Measurements from ENCODE around the gene RAB31. TPM values are rescaled to one million over a fixed set of nuclear protein-coding genes. Genes with fewer than 3 reads are reported as not detected.
A peak's percentile ranks its signal among the peaks of the same experiment; 100 is the strongest.
"Not testable (repeated sequence)": the region's sequence is repeated elsewhere in the genome, so short reads cannot be mapped to it uniquely, and the experiment has no call there.

Gene RAB31
- total RNA-seq, 1 donor from 2014 or later = 27.2 TPM

DNA sequence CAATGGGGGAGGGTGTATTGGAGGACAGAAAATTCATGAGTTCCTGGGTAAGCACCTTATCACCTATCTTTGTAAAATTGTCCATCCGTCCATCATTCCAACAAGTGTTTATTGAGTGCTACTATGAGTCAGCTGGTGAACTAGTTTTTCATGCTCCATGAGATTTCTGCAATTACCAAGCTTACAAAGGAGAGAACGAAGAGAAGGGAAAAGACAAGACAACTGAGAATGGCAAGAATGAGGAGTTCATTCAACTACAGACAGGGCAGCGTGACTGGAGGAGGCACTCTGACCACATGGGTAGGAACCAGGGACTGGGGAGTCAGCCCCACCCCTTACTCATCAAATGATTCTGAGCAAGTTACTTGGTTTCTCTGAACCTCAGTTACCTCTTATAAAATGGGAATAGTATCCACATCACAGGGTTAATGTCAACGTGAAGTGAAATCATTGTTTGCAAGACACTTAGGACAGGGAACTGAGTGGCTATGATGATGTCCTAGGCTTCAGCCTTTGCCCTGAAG is 159.0 kb downstream of the RAB31 start:
- DNase-seq = no peak

DNA sequence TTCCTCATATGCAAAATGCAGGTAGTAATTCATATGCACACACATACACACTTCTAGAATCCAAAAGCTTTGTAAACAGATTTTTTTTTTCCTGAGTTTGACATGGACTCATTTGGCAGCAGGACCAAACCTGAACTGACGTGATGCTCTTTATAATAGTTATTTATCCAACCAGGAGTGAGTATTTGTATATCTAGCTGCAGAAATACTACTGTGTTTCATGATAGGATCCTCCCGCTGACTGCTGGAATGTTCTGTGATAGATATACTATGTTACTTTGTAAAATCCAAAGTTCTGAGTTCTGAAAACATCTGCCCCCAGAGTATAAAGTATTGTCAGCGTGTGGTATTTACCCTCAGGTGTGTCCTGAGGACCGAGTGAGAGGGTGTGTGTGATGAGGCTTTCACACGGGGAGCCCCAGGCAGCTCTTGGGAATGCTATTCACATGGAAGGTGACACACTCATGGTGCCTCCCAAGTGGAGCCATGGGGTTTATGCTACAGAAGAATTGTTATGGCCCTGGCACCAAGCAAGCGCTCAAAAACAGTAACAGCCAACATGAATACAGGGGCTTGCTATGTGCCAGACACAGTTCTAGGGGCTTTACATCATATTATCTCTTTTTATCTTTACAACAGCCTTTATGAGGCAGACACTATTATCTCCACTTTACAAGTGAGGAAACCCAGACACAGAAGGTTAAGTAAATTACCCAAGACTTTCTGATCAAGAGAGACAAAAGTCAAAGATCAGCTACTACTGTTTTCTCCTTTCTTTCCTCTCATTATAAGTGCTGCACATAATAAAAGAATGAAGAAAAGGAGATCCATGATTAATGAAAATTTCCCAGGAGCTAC is 161.0 kb downstream of the RAB31 start:
- no peak for DNase-seq

DNA sequence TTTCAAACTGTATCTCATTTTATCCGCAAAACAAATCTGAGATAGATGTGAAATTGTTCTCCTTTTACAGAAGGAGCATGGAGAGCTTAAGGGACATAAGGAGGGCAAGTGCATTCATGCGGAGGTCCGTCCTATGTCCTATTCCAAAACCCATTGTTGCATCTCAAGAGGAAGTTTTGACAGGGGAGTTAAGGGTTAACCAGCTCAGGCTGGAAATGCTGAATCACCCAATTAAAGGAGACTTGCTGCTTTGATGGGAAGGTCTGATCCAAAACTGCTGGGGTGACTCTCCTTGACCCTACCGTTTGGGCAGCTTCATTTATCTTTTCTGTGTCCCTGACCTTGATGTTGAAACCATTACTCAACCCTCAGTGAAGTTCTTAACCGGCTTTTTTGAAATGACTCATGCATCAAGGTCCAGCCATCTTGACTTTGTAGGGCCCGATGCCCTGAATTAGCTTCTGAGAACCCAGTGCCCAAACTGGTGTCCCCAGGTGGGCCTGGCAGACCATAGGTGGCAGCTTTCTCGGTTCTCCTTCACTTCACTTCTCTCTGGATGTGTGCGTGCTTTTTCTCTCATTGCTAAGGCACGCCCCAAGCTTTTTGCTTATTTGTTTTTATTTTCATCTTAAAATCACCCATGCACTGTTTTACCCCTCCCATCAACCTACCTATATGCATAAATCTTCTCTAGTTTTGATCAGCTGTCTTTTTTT is 161.8 kb downstream of the RAB31 start:
- peak; percentile 23 for DNase-seq

DNA sequence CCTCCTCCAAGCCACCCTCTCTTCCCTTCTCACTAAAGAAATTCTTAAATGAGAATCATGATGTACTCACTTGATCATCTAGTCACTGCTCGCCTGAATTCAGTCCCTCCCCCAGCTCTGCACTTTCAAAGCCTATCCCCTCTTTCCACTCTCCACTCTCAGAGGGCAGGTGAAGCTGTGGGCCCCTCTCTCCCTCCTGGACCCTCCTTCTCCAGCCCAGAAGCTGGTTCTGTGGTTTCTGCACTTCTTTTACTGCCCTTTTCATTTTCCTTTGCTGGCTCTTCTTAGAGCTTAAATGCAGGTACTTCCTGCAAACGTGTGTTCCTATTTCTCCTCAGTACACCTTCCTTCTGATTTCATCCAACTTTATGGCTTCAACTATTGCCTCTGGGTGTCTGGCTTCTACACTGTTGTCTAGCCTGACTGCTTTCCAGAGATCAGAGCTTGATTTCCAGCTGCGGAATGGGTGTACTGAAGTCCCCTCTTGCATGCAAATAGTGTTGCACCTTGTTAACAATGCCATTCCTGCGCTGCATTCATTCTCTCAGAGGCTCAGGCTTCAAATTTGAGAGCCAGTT is 162.4 kb downstream of the RAB31 start:
- DNase-seq = no peak

DNA sequence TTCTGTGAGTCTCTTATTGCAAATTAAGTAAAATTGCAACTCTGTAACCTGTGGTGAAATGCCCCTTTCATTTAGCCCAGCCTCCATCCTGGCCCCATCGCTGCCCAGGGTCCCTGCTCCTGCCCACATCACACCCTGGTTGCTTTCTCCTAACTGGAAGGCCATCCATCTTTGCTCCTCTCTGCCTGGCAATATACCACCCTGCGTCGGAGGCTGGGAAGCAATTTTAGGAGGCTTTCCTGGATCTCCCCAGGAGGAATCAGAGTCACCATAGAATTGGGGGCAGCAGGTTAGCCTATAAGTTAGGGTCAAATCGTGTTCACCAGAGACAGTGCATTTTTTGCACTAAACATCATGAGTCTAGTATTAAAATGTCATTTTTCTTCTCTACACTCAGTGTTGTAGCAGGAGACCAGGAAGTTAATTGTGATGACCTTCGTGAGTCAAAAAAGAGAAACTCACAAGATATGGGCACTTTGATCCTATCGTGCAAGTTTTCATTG is 163.2 kb downstream of the RAB31 start:
- DNase-seq = no peak

DNA sequence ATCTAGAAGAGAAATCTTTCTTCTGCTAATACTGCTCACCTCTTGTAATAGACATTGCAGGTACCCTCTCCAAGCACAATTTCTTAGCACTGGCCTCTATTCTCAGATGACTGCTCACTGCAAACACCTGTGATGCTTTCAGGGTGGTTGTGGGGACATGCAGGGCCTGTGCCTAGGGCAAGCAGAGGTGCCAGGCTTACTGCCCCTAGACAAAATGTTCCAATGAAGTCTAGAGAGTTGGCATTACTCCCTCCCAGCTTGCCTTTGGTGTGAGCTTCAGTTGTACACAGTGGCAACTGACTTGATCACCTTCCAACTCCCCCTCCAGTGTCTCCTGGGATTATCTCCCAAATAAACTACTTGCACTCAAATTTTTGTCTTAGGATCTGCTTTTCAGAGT is 164.7 kb downstream of the RAB31 start:
- no peak for DNase-seq

DNA sequence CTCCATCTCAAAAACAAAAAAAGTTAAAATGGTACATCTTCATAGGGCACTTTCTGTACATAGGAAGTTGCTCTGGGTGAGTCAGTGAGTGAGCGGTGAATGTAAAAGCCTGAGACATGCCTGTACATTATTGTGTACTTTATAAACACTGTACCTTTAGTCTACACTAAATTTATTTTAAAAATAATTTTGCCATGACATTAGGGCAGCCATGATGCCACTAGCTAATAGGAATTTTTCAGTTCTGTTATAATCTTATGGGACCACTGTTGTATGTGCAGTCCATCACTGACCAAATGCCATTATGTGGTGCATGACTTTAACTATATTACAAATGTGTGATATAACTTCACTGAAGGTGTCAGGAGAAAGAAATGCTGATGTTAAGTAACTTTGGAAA is 166.6 kb downstream of the RAB31 start:
- peak; percentile 36 for DNase-seq

DNA sequence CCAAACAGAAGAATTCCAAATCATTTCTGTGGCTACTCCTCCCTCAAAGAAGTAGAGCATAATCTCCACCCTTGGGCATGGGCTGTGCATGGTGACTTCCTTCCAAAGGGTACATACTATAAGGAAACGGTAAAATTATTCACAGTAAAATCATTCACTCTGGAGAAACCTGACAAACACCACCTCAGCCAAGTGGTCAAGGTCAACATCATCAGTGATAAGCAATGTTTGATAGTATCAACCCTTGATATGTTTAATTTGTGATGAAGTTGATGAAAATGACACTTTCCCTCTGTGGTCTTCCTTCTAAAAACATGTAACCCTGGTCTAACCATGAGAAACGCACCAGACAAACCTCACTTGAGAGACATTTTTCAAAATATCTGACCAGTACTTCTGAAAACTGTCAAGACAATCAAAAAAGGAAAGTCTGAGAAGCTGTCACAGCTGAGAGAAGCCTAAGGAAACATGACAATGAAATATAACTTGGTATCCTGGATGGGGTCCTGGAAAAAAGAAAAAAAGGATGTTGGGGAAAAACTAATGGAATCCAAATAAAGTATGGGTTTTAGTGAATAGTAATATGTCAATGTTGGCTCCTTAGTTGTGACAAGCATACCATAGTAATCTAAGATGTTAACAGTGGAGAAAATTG is 168.2 kb downstream of the RAB31 start:
- peak; percentile 9 for DNase-seq

DNA sequence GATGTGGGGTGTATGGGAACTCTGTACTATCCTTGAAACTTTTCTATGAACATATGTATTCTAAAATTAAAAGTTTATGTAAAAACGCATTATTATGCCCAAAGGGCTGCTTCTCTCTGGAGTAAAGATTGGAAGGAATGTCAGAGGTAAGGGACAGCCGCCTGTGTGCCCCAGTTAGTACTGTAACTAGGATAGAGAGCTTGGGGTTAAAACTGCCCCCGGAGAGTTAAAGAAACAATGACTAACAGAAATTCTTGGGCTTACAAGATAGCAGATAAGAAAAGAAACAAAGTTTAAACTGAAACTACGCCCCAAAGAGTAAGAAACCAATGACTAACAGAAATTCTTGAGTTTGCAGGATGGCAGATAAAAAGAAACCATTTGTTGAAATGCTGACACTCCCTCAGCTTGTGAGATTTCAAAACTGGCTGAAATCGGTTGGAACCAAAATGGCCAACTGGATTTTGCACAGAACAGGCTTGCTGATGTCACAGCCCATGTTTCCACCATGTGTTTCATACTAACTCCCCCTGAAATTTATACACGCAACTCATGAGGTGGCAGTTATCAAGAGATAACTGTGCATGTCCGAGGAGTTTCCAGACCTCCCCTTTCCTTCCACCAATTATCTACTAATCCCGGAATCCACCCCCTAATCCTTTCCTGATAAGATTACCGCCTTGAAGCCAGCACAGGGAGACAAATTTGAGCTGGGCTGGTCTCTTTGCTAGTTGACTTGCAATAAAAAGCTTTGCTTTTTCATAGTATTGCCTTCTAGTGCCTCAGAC is 169.0 kb downstream of the RAB31 start:
- DNase-seq = peak; percentile 81

DNA sequence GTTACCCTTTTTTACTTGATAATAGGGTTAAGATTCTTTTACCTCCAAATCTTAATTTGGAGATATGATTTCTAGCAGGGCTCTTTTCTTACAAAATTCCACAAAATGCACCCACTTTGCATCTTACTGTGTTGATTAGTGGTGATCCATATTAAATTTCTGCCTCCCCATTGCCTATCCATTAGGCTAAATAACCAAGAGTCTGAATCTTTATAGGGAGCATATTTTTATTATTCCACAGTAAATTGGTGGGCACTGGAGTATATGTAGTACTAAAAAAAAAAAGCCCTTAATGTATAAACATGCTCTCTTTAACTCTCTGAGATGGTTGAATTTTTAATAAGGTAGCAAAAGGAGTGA is 169.5 kb downstream of the RAB31 start:
- DNase-seq = no peak

DNA sequence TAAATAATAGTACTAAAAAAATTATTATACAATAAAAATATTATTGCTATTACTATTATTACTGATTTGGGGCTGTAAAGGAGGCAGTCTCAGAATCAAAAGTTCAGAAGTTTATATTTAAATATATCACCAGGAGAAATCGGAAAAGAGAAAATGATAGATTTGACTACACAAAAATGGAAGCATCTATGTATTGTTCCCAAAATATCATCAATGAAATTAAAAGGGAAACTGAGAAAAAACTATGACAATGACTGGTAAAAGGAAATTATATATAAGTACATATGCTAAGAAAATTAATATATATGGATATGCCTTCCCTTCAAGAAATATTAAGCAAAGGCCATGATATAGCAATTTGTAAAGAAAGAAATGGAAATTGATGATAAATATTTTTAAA is 170.0 kb downstream of the RAB31 start:
- no peak for DNase-seq

DNA sequence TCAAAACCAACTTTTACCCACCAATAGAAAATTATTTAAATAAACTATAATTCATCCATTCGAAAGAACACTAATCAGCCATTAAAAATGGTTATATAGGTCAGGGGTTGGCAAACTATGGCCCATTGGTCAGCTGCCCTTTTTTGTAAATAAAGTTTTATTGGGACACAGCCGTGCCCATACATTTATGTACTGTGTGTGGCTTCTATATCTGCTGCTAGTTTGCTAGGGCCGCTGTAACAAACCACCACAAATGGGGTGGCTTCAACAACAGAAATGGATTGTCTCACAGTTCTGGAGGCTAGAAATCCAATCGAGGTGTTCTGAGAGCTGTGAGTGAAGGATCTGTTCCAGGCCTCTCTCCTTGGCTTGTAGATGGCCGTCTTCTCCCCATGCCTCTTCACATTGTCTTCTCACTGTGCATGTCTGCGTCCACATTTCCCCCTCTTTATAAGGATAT is 170.7 kb downstream of the RAB31 start:
- no peak for DNase-seq

DNA sequence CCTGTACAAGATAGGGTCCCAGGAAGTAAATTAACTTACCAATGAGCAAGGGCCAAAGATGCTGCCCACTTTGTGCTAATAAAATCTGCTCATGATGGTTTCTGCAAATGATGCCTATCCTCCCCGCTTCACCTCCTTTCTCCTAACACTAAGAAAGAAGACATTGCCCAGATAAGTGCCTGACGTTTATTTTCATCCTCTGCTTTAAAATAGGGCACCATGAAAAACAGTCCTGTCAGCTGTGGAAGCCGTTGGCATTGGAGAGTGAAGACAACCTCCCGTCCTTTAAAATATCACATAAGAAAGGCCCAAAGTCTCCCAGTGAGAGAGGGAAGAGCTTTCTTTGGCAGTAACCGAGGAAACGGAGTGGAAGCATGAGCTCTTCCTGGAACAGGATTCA is 176.0 kb downstream of the RAB31 start:
- DNase-seq = no peak

DNA sequence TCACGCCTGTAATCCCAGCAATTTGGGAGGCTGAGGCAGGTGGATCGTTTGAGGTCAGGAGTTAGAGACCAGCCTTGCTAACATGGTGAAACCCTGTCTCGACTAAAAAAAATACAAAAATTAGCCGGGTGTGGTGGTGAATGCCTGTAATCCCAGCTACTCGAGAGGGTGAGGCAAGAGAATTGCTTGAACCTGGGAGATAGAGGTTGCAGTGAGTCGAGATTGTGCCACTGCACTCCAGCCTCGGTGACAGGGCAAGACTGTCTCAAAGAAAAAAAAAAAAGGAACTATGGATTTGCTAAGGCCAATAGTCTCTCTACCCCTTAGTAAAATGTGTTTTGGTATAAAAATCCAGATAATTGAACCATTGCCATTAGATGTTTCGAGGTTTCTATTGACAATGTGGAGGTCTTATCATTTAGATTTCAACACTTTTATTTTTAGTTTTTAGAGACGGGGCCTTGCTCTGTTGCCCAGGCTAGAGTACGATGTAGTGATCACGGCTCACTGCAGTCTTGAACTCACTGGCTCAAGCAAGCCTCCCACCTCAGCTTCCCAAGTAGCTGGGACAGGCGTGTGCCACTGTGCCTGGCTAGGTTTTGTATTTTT is 176.5 kb downstream of the RAB31 start:
- no peak for DNase-seq

DNA sequence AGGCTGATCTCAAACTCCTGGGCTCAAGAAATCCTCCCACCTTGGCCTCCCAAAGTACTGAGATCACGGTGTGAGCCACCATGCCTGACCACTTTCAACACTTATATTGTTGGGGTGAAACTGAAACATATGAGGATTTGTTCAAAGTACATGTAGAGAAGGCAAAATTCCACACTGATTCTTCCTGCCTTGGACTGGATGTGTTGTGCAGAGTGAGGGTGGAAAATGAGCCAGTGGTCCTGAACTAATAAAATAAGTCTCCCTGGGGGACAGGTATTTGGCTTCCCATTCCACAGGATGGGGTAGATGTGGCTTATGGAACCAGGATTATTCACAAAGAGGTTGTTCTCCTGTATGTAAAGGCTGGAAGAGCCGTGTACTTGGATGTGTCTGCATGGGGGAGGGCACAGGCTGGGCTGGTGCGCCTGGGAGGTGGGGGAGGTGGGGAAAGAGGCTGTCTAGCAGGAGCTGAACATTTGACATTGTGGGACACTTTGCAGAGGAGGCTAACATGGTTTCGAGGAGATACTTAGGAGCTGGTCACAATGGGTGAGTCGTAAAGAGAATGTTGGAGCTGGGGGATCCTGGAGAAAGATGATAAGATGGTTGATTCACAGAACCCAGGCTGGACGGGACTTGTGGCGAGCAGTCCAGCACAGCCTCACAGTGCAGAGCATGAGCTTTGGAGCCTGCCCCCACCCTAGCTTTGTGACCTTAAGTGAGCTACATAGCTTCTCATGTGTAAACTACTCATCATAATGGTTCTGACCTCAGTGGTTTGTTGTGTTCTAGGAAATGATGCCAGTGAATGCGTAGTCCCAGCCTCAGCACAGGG is 177.3 kb downstream of the RAB31 start, which contains the start of gene TXNDC2:
TSS of gene TXNDC2 (plus strand) at position 804 of the 835 bp plus-strand sequence. CDS start 708 bp downstream, outside the sequence.
- DNase-seq = no peak

DNA sequence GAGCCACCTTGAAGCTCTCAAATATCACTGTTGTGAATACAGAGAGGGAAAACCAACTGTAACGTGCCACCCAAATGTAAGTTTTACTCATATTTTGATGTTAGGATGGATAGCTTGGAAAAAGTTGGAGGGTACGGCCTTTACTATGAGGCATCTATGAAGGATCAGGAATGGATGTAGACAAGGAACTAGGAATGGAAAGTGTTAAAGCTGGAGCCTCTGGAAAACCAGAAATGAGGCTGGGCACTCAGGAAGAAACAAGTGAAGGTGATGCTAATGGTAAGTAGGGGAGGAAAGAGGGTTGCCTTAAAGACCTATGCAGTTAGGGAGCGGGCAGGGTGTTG is 177.9 kb downstream of the RAB31 start:
- no peak for DNase-seq

DNA sequence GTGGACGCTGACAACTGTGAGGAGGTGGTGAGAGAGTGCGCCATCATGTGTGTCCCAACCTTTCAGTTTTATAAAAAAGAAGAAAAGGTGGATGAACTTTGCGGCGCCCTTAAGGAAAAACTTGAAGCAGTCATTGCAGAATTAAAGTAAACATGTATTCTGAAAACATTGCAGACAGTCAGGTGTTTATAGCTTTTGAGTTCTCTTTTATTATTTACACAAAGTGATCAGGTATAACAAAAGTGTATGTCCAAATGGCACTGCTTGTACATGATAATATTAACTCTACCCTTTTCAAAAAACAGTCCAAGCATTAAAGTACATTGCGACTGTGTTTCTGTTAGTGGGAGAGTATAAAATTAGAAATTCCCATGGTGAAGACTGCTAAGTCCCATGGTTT is 179.9 kb downstream of the RAB31 start:
- no peak for DNase-seq

DNA sequence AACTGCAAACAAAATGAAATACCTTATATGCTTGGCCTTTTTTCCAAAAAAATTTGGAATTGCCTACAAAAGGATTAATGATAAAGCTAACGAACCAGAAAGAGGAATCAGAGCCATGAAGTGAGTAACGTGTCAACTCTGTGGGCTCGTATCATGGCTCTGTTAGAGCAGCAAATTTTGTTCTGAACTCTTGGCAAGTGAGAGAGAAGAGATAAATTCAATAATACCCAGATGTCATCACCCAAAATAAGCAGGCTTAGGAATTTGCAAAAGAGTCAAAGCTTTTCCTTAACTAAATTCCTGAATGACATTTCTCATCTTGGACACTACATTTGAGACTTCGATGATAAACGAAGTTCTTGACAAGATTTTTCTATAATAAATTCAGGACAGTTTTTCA is 182.1 kb downstream of the RAB31 start:
- no peak for DNase-seq

DNA sequence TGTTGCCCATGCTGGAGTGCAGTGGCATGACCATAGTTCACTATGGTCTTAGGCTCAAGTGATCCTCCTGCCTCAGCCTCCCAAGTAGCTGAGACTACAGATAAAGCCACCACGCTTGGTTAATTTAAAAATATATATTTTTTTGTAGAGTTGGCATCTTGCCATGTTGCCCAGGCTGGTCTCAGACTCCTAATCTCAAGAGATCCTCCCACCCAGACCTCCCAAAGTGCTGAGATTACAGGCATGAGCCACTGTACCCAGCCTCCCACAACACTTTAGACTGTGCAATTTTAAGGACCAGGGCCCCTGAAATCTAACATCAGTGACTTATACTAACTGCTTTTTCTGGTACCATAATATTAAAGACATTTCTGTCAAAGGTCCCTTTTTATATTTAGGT is 182.9 kb downstream of the RAB31 start:
- DNase-seq = no peak

DNA sequence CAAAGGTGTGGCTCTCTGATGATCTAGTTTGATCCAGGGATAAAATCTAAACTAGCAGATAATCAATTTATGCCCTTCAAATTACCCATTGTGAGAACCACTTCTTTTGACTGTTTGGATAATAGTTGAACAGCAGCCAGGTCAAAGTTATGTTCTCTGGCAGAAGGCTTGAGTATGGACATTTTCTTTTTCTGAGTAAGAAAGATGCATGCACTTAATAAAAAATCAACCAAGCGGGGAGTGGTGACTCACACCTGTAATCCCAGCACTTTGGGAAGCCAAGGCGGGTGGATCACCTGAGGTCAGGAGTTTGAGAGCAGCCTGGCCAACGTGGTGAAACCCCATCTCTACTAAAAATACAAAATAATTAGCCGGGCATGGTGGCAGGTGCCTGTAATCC is 183.4 kb downstream of the RAB31 start:
- not testable (repeated sequence) for DNase-seq

Measured in dermis blood vessel endothelial cell (primary cell).